Activated CD8-positive, alpha-beta memory T cell treated with anti-CD3 and anti-CD28 coated beads, Interleukin-2, amount 50 U/mL, for 24 hours (primary cell): Measurements from ENCODE around the gene ALG14.
"Not testable (repeated sequence)": the region's sequence is repeated elsewhere in the genome, so short reads cannot be mapped to it uniquely, and the experiment has no call there.

Experiments used
- DNase-seq: peaks from one replicate; pipeline ENCODE4 v3.0.0-alpha.2; 2020; ENCODE audit errors: extremely low read depth

The ALG14 gene

GRCh38 chr1:95088303-95088702 is 15.6 kb upstream of the ALG14 start:
- no peak for DNase-seq

GRCh38 chr1:95086949-95087533 is 14.3 kb upstream of the ALG14 start:
- DNase-seq: no peak

GRCh38 chr1:95085376-95085775 is 12.6 kb upstream of the ALG14 start:
- no peak for DNase-seq

DNA sequence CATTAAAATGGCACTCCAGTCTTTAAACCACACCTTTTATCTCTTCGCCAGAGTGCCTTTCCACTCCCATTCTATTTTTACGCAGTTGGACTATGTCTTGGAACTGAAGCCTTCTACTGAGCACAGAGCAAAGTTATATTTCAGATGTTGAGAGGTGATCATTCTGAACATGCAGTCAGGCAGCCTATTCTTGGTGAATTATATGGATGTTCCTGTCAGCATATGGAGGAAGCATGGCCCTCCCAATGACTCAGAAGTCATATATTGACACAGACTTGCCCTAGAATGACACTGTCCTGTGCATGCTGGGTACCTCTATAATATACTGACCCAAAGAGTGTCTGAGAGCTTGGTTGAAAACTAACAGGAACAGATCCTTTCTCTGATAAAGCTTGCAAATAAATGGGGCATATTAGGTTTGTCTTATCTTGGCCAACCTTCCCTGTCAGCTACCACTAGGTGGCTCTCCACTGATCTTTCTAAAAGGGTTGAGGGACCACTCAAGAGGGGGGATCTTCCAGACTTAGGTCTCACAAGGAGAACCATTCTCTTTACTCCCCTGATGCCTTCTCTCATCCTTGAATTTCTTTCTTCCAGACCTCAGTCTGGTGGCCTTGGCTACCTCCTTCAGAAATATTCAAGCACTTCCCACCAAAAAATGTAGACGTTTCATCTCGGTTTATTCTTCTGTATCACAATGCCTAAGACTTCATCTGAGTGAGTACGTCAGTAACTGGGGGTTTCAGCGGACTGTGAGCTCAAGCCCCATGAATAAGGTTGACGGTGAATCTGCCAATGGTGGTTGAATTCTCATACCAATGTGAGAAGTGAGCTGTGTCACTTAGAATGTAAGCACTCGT is 11.8 kb upstream of the ALG14 start:
- DNase-seq: no peak

GRCh38 chr1:95080879-95081278 is 8.1 kb upstream of the ALG14 start:
- no peak for DNase-seq

DNA sequence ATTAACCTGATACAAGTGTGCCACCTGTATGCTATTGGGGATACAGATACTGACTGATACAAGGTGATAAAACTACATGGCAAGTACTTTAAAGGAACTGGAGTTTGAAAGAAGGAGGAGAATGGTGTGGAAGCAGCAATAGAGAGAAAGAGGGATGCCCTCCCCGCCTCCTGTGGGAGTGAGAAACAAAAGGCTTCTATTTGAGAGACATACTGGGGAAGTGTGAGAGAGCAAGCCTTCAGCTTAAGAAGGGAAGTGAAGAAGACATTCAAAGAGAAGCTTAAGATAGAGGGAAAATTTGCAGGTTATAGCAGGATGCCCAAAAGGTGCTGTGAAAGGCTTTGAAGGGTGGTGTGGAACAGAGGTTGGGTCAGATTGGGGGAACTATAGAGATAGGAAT is 7.7 kb upstream of the ALG14 start:
- DNase-seq: no peak

DNA sequence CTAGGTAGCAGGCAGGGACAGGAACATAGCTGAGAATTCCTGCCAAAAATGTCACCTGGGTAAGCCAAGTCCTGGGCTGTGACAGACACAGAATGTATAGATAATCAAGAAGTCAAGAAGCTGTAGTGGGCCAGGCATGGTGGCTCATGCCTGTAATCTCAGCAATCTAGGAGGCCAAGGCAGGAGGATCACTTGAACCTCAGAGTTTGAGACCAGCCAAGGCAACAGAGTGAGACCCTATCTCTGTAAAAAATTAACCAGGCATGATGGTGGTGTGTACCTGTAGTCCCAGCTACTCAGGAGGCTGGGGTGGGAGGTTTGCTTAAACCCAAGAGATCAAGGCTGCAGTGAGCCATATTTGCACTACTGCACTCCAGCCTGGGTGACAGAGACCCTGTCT is 3.3 kb upstream of the ALG14 start:
- DNase-seq: no peak

DNA sequence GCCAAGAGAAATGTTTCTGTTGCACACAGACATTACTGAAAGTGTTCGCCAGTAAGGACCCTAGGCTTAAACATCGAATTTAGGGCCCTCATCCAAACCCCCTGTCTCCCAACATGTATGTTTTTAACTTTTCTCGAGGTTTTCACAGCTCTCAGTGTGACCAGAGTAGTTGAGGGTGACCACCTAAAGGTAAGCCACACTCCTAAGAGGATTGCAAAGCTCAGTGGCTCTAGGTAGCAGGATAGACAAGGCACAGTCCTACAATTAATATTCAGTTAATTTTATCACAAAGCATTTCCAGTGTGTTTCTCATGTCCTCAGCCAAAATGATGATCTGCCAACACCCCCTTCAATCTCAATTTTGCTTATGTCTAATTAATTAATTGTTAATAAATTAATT is 695 bp upstream of the ALG14 start:
- no peak for DNase-seq

DNA sequence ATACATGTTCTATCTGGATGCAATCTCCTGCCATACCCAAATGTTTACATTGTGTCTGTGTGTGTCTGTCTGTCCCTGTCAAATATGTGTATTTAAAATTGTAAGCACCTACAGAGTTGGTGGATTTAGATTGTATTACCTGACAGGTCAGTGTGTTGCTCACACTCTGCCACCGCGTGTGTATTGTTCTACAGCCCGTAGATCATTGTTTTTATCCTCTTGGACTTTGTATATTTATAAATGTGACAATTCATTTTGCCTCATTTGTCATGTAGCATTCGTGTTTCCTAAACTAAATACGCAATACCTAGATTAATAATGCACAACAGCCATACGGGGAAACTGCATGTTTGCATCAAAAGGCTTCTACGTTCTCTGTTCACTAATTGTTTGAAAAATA is 634 bp downstream of the ALG14 start:
- no peak for DNase-seq

- no peak for DNase-seq
These were observed 1.2 kb downstream of the ALG14 start for GRCh38 chr1:95071539-95071938.

GRCh38 chr1:95069710-95070093 is 3.0 kb downstream of the ALG14 start:
- DNase-seq: no peak

DNA sequence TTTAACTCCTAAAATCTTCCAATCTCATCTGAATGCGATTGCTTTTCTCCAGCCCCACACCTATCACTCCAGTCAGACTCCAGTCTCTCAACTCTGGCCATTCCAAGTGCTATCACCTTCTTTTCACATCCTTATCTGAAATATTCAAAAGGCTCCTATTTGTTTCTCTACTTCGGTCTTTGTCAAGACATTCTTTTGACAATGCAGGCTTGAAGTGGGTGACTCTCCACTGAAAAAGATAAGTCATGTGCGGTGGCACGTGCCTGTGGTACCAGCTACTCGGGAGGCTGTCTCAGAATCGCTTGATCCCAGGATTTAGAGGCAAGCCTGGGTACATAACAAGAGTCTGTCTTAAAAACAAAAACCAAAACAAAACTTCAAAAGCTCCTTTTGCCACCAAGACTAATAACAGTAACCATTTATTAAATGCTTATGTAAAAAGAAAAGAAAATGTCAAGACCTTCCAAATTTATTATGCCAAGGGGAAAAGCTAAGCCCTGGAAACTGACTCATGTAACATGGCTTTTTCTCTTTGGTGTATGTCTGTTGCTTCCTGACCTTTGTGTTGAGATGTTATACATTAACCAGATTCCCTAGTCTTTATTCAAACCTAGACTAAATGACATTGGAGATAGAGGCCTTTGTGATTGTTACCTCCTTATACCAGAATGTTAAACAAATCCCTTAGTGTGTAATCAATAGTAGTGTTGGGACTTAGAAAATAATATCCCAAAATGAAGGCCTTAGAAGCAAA is 3.6 kb downstream of the ALG14 start:
- no peak for DNase-seq

- no peak for DNase-seq
These were observed 5.2 kb downstream of the ALG14 start for GRCh38 chr1:95067568-95067967.

- no peak for DNase-seq
These were observed 5.7 kb downstream of the ALG14 start for GRCh38 chr1:95067062-95067461.

DNA sequence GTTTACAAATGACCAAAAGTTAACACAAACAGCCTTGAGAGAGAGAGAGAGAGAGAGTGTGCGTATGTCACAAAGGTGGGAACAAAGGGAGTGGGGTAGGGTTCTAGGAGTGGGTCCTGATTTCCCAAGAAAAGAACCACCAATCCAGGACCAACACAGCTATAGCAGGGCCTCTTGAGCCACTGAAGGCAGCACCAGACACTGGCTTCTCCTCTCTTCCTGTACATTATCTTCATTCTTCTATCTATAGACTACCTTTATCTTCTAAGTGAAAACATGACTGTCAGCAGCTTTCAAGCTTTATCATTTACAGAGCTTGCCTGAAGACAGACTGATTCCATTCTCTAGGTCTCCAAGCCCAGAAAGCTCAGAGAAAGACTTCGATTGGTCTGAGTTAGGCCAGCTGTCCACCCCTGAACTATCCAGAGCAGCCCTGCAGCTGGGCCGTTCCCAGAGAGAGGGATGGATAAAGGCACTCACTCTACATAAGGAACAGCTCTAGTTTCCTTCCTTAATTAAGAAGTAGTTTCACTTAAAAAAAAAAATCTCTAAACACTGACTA is 11.2 kb downstream of the ALG14 start:
- no peak for DNase-seq

- DNase-seq: no peak
These were observed 13.8 kb downstream of the ALG14 start for GRCh38 chr1:95058974-95059373.

DNA sequence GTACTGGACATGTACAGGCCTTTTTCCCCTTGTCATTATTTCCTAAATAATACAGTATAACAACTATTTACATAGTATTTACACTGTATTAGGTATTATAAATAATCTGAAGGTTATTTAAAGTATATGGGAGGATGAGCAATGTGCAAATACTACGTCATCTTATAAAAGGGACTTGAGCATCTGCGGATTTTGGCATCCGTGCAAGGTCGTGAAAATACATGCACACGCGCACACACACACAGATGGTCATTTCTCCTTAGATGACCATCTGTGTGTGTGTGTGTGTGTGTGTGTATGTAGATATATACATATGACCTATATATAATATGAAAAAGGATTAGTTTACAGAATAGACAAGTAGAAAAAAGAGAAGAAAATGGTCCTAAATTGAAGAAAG is 15.4 kb downstream of the ALG14 start:
- DNase-seq: no peak

DNA sequence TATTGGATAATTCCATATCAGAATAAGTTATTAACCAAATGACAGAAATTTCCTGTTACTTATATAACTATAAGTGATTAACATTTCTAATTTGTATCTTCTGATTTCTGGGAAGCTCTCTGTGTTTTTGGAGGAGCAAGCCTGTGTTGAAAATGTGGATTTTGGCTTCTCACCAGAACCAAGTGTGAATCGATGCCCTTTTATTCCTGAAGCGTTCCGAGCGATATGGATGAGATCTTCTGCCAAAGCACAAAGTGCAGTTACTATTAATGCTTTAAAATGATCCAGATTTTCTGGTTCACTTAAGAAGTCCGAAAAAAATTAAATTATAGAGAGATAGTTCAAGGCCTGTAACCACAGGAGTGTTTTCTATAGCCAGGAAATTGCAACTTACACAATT is 22.8 kb downstream of the ALG14 start:
- DNase-seq: no peak

DNA sequence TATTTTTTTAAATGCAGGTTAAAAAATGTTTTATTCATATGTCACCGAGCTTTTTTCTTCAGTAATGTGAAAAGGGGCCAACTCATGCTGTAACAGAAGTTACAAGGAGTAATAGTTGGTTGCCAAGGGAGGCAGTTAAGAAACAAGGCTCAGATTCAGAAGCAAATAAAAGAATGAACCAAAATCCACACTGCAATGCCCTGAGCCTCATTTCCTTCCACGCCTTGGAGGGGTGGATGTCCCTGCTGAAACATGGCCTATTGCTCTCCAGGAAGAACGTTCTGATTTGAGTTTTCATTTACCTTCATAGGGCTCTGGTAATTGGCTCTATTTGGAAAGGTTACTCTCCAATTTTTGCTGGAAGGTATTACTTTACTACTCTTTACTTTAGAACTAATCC is 24.4 kb downstream of the ALG14 start:
- DNase-seq: no peak

GRCh38 chr1:95047624-95048023 is 25.1 kb downstream of the ALG14 start:
- not testable (repeated sequence) for DNase-seq

DNA sequence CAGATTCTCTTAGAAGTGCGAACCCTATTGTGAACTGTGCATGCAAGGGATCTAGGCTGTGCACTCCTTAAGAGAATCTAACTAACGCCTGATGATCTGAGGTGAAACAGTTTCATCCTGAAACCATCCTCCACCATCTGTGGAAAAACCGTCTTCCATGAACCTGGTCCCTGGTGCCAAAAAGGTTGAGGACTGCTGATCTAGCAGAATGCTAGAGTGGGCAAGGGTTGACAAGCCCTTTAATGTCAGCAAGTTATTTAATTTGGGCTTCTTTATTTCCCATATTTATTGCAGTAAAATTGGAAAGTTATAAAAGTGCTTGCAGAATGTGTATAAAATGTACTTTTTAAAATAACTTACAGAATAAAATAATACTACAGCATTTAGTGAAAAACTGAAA is 26.4 kb downstream of the ALG14 start:
- DNase-seq: no peak

DNA sequence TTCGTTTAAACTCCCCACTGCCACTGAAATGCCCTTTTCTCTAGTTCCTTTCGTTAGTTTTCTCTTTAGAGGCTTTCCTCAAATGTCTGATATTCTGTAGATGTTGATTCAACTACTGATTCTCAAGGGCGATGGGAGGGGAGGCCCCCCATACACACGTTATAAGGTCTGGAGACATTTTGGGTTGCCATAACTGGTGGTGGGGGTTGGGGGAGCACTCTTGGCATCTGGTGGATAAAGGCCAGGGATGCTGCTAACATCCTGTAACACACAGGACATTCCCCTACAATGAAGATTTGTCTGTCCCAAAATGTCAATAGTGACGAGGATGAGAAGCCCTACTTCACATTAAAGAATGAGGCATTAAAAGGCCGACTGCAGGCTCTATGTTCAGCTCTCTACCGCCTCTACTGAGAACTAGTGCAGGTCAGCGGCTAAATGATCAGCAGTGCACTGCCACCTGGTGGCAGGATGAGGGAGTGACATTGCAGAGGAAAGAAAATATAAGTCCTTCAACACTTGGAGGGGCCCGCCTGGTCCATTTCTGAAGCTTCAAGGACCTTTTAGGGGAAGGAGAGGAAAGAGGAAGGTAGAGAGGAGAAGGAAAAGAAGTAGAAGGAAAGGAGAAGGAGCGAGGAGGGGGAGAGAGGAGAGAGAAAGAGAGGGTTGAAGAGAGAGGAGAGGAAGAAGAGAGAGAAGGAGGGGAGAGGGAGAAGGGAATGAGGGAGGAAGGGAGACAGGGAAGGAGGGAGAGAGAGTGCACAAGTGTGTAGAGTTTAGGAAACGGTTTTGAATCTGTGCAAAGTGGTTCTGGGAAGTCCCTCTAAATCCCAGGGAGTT is 29.4 kb downstream of the ALG14 start:
- peak; percentile 52 for DNase-seq
